T-helper 1 cell treated with Interleukin-12 subunit alpha and Interleukin-12 subunit beta and Interleukin-4 antibody, amounts not matched to agents 30 μg/mL and 1 μg/mL, for 36 hours (primary cell): Measurements from ENCODE around the gene LLGL1.

Experiments
- H3K27ac Mint-ChIP-seq: one replicate; pipeline ENCODE4 v1.8.0; 2021; ENCODE audit warnings: mild to moderate bottlenecking, mixed read lengths
- H3K27me3 Mint-ChIP-seq: one replicate; pipeline ENCODE4 v1.8.0; 2021; ENCODE audit warnings: low read depth, mixed read lengths
- H3K36me3 Mint-ChIP-seq: one replicate; pipeline ENCODE4 v1.8.0; 2021; ENCODE audit warnings: low read depth, mixed read lengths
- H3K4me1 Mint-ChIP-seq: one replicate; pipeline ENCODE4 v1.8.0; 2021; ENCODE audit warnings: low read depth, mixed read lengths
- H3K4me3 Mint-ChIP-seq: one replicate; pipeline ENCODE4 v1.8.0; 2021; ENCODE audit warnings: mild to moderate bottlenecking, moderate library complexity, mixed read lengths
- H3K9me3 Mint-ChIP-seq: one replicate; pipeline ENCODE4 v1.8.0; 2021; ENCODE audit warnings: mixed read lengths

Gene LLGL1

GRCh38 chr17:18186627-18186982, 38.8 kb upstream of the LLGL1 start:
- peak overlapping the region; percentile 94 for H3K4me3 Mint-ChIP-seq
- no peaks in the 10 kb centered on the region for H3K9me3 Mint-ChIP-seq
- peaks cover 34% of the 10 kb centered on the region for H3K36me3 Mint-ChIP-seq
- no peak overlapping the region for H3K27ac Mint-ChIP-seq
- H3K27me3 Mint-ChIP-seq, result no peaks in the 10 kb centered on the region
- H3K4me1 Mint-ChIP-seq, result peaks cover 57% of the 10 kb centered on the region

GRCh38 chr17:18187226-18187625, 38.2 kb upstream of the LLGL1 start:
- peaks cover 58% of the 10 kb centered on the region for H3K4me1 Mint-ChIP-seq
- peaks cover 34% of the 10 kb centered on the region for H3K36me3 Mint-ChIP-seq
- peak overlapping the region; percentile 94 for H3K4me3 Mint-ChIP-seq
- no peaks in the 10 kb centered on the region for H3K27me3 Mint-ChIP-seq
- peak overlapping the region; percentile 37 for H3K27ac Mint-ChIP-seq
- no peaks in the 10 kb centered on the region for H3K9me3 Mint-ChIP-seq

GRCh38 chr17:18187821-18188761, 37.3 kb upstream of the LLGL1 start:
- Mint-ChIP-seq H3K36me3 (peaks cover 34% of the 10 kb centered on the region), H3K4me3 (peak overlapping the region; percentile 94), H3K9me3 (no peaks in the 10 kb centered on the region), H3K27ac (peak overlapping the region; percentile 11), H3K4me1 (peaks cover 57% of the 10 kb centered on the region), H3K27me3 (no peaks in the 10 kb centered on the region)

DNA sequence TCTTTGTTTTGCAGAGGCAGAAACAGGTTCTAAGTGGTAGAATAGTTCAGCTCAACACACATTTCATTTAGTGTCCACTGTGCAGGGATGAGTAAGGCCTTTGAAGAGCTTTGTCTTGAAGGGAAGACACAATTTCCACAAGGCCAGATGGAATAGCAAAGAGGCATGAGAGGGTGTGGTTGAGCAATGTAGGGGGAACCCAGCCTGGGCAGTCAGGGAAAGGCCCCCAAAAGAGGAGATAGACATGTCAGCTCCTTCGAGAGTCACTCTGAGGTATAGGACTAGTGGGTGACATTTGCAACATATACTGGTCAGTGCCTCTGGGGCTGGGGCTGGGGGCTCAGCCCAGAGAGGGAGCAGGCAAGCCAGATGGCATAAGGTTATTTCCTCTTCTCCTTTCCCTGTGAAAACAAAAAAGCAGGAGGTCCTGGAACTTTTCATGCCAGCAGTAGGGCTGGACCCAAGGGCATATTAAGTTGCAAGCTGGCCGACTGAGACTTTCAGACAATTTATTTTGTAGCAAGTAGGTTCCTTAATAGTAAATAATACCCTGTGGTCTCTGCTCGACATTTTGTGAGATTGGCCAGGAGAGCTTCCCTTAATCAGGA, 34.7 kb upstream of the LLGL1 start:
- no peak overlapping the region for H3K27ac Mint-ChIP-seq
- H3K27me3 Mint-ChIP-seq, result no peaks in the 10 kb centered on the region
- H3K9me3 Mint-ChIP-seq, result no peaks in the 10 kb centered on the region
- peaks cover 43% of the 10 kb centered on the region for H3K36me3 Mint-ChIP-seq
- H3K4me3 Mint-ChIP-seq, result no peak overlapping the region
- H3K4me1 Mint-ChIP-seq, result peaks cover 56% of the 10 kb centered on the region

DNA sequence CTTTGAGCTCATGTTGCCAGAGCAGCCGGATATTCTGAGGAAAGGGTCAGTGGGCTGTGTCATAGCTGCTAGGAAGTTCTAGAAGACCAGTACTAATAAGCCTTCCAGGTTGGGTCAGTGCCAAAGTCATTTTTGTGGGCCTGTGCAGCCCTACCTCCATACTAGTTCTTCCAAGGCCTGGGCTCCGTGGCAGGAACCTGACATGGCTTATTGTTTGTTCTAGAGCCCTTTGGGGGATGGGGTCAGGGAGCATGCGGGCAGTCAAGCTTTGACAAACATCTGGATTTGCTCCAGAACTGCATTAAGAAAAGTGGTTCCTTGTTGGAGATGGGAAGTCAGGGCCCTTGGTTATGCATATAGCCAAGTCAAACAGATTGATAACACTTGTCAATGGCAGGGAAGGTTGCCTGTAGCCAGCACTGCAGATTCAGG, 34.2 kb upstream of the LLGL1 start:
- Mint-ChIP-seq H3K9me3 (no peaks in the 10 kb centered on the region), H3K4me1 (peaks cover 51% of the 10 kb centered on the region), H3K27me3 (no peaks in the 10 kb centered on the region), H3K36me3 (peaks cover 45% of the 10 kb centered on the region), H3K27ac (no peak overlapping the region), H3K4me3 (no peak overlapping the region)

GRCh38 chr17:18191967-18192366, 33.5 kb upstream of the LLGL1 start:
- H3K36me3 Mint-ChIP-seq, result peaks cover 40% of the 10 kb centered on the region
- H3K9me3 Mint-ChIP-seq, result no peaks in the 10 kb centered on the region
- no peak overlapping the region for H3K4me3 Mint-ChIP-seq
- no peaks in the 10 kb centered on the region for H3K27me3 Mint-ChIP-seq
- no peak overlapping the region for H3K27ac Mint-ChIP-seq
- H3K4me1 Mint-ChIP-seq, result peaks cover 44% of the 10 kb centered on the region

DNA sequence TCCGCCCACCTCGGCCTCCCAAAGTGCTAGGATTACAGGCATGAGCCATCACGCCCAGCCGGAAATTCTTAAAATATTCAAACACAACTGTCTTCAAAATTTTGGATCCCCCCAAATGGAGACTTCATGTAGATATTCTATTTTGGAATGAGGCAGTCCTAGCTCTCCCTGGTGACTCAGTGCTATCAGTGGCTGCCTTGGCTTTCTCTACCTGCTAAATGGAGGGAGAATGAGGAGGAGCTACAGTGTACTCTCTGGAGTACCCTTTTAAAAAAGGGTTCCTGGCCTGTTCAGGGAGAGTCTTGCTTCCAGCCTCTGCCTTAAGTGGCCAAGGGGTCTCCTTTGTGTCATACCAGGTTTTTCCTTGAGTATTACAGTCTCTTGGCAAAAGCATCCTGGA, 31.0 kb upstream of the LLGL1 start:
- Mint-ChIP-seq H3K36me3 (peaks cover 36% of the 10 kb centered on the region), H3K27ac (no peak overlapping the region), H3K4me1 (peaks cover 37% of the 10 kb centered on the region), H3K9me3 (no peaks in the 10 kb centered on the region), H3K27me3 (no peaks in the 10 kb centered on the region), H3K4me3 (no peak overlapping the region)

DNA sequence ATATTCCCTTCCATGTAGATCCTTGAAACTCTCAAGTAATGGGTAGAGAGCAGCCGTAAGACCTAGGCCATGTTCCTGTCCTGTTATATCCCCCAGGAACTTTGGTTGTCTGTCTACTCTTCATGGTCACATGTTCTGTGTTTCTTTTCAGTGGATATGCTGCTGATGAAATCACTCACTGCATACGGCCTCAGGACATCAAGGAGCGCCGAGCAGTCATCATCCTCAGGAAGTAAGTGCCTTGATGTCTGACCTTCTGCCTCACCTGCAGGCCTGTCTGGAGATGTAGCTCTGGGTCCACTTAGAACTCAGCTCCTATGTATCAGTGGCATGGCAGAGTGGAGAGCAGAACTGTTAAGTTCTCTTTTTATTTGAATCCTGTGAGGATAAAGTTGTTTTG, 30.6 kb upstream of the LLGL1 start:
- Mint-ChIP-seq H3K27me3 (no peaks in the 10 kb centered on the region), H3K4me1 (peaks cover 33% of the 10 kb centered on the region), H3K9me3 (no peaks in the 10 kb centered on the region), H3K36me3 (peaks cover 32% of the 10 kb centered on the region), H3K4me3 (no peak overlapping the region), H3K27ac (no peak overlapping the region)

DNA sequence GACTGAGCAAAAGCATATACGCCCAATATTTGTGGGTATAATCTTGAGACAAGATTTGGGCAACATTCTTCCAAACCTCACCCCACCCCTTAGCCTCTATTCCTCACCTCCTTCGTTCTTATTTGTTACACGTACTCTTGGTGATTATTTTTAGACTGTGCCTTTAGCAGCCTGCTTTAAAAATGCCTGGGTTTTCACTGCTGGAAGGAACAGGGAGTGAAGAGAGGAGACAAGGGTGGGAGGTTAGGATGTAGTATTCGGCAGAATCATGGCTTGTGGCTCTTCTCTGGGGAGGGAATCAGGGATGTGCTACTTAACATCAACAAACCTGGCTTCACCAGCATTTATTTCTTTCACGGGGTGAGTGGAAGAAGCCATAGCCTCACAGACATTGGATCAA, 30.2 kb upstream of the LLGL1 start:
- no peaks in the 10 kb centered on the region for H3K9me3 Mint-ChIP-seq
- no peak overlapping the region for H3K27ac Mint-ChIP-seq
- peaks cover 33% of the 10 kb centered on the region for H3K4me1 Mint-ChIP-seq
- H3K4me3 Mint-ChIP-seq, result no peak overlapping the region
- no peaks in the 10 kb centered on the region for H3K27me3 Mint-ChIP-seq
- peaks cover 30% of the 10 kb centered on the region for H3K36me3 Mint-ChIP-seq

DNA sequence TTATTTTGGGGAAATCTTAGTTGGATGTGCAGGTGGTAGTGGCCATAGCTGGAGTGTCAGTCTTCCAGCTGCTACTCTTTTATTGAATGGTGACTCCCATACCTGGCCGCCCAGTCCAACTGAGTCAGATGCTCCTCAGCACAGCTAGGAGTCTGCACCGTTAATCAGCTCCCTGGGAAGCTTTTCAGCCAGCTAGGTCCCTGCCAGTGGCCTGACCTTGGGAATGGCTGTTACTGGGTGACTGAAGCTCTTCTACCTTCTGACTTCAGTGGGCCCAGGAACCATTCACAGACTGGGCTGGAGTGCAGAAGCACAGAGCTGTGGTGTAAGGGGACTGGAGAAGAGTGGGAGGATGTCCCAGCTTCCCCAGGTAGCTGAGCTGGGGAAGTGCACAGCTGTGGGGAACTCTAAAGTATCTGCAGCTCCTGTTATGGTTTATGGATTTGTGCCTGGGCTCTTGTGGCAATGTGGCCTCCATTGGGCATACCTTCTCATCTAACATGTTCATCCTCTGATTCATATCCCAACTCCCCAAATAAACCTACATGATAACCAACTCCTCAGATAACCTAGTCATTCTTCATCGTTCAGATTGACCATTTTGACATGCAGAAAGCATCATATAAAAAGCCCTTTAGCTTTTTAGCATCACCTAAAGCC, 27.8 kb upstream of the LLGL1 start:
- peaks cover 23% of the 10 kb centered on the region for H3K4me1 Mint-ChIP-seq

GRCh38 chr17:18198530-18198929, 26.9 kb upstream of the LLGL1 start:
- no peak overlapping the region for H3K4me3 Mint-ChIP-seq
- peak overlapping the region; percentile 4 for H3K27ac Mint-ChIP-seq

More for the DNA sequence above, 27.8 kb upstream of the LLGL1 start:
- Mint-ChIP-seq H3K9me3 (no peaks in the 10 kb centered on the region), H3K4me3 (no peak overlapping the region), H3K36me3 (peaks cover 29% of the 10 kb centered on the region), H3K27me3 (no peaks in the 10 kb centered on the region), H3K27ac (peak overlapping the region; percentile 4)

GRCh38 chr17:18201108-18201507, 24.3 kb upstream of the LLGL1 start:
- Mint-ChIP-seq H3K9me3 (no peaks in the 10 kb centered on the region), H3K27ac (no peak overlapping the region), H3K4me3 (no peak overlapping the region), H3K27me3 (no peaks in the 10 kb centered on the region), H3K4me1 (peaks cover 17% of the 10 kb centered on the region), H3K36me3 (peaks cover 15% of the 10 kb centered on the region)

More at GRCh38 chr17:18198530-18198929, 26.9 kb upstream of the LLGL1 start:
- Mint-ChIP-seq H3K9me3 (no peaks in the 10 kb centered on the region), H3K36me3 (peaks cover 29% of the 10 kb centered on the region), H3K27me3 (no peaks in the 10 kb centered on the region), H3K4me1 (peaks cover 22% of the 10 kb centered on the region)

DNA sequence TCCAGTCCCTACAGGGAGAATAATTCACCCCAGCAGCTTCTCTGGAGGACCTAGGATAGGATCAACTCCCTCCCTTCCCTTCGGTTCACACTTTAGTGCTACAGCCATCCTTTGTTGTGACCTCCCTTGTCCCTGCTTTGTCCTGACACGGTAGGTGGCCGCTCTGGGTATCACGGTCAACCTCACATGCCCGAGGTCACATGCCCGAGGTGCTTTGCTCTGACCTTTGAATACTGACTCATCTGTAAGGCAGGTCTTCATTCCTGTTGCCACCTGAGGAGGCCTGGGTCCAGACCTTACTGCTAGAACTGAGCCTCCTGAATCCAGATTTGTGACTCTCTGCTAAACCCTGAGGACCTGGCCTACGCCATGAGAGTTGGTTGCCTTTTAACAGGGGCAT, 22.1 kb upstream of the LLGL1 start:
- H3K27ac Mint-ChIP-seq, result no peak overlapping the region
- no peak overlapping the region for H3K4me3 Mint-ChIP-seq
- H3K9me3 Mint-ChIP-seq, result no peaks in the 10 kb centered on the region
- H3K27me3 Mint-ChIP-seq, result no peaks in the 10 kb centered on the region
- H3K4me1 Mint-ChIP-seq, result peaks cover 14% of the 10 kb centered on the region
- peaks cover 16% of the 10 kb centered on the region for H3K36me3 Mint-ChIP-seq

DNA sequence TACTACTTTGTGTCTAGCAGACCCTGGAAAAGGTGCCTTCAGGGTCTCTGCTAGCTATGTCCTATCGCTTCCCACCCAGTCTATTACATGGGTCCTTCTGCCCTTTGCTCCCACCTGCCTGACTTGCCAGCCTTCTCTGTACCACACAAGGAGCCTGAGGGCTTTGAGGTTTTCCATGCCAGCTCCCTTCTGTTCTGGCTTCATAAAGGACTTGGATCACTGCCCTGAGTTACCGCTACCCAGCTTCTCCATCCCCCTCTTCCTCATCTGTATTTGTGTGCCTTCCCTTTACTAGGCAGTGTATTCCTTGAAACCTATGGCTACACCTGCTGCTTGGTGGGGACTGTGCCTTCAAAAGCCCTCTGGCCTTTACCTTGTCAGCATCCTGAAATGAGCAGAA, 19.6 kb upstream of the LLGL1 start:
- Mint-ChIP-seq H3K36me3 (peaks cover 25% of the 10 kb centered on the region), H3K4me3 (no peak overlapping the region), H3K27ac (no peak overlapping the region)

GRCh38 chr17:18206962-18207361, 18.5 kb upstream of the LLGL1 start:
- H3K4me3 Mint-ChIP-seq, result no peak overlapping the region
- no peaks in the 10 kb centered on the region for H3K27me3 Mint-ChIP-seq
- peaks cover 24% of the 10 kb centered on the region for H3K36me3 Mint-ChIP-seq
- no peaks in the 10 kb centered on the region for H3K9me3 Mint-ChIP-seq
- H3K4me1 Mint-ChIP-seq, result no peaks in the 10 kb centered on the region
- no peak overlapping the region for H3K27ac Mint-ChIP-seq

More for the DNA sequence above, 19.6 kb upstream of the LLGL1 start:
- Mint-ChIP-seq H3K4me1 (peaks cover 3% of the 10 kb centered on the region), H3K9me3 (no peaks in the 10 kb centered on the region), H3K27me3 (no peaks in the 10 kb centered on the region)
